ENCODE data around the gene MUC2.

MUC2 gene

DNA sequence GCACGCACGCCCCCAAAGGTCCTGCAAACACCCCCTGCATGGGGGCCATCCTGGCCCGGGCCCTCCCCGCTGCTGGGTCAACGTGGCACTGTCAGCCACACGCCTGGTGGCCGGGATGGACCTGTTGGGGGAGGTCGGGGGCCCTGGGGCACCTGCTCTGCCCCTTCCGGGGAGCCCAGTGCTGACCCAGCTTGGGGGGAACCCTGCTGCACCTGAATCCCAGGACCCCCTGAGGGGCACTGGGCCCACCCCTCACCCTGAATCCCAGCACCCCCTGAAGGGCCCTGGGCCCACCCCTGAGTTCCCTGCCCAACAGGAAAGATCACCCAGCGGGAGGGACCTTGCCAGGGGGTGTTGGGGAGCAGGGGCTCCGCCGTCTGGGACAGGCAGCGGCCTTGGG lies 37.7 kb upstream of the MUC2 start:
- no peak for DNase-seq (ENCODE audit: low spot score)

DNA sequence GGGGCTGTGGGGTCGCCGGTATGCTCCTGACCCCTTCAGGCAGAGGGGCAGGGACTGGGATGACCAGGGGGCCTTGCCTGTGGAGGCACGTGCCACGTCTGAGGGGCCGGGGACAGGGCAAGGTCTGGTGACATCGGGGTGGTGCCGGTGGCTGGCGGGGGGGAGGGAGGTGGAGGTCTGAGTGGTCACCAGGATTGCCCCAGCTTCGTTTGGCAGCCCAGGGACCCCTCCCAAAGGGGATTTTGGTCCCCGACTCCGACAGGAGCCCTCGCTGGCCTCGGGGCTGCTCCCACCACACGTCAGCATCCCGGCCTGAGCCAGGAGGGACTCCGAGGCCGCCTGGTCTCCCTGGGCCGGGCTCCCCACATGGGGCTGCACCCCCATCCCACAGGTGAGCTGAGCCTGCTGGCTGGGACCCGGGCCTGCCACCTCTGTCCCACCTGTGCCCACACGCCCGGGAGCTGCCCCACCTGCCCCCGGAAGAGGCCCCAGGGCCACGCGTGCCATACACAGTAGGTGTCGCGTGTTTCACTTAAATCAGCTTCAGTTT lies 37.1 kb upstream of the MUC2 start:
- no peak for DNase-seq (ENCODE audit: low spot score)

GRCh38 chr11:1038361-1038760 lies 36.3 kb upstream of the MUC2 start:
- DNase-seq (ENCODE audit: low spot score) = no peak

DNA sequence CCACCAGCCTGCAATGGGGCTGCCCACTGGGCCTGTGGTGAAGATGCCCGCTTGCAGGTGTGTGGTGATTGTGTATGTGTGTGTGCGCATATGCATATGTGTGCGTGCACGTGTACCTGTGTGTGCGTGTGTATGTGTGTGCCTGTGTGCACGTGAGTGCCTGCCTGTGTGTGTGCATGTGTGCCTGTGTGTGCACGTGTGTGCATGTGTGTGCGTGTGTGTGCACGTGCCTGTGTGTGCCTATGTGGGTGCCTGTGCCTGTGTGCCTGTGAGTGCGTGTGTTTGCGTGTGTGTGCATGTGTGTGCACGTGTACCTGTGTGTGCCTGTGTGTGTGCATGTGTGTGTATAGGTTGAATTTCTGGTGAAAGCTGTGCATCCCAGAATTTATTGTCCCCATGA lies 35.8 kb upstream of the MUC2 start:
- no peak for DNase-seq (ENCODE audit: low spot score)

GRCh38 chr11:1039481-1040427 lies 34.9 kb upstream of the MUC2 start:
- DNase-seq (ENCODE audit: low spot score) = no peak

DNA sequence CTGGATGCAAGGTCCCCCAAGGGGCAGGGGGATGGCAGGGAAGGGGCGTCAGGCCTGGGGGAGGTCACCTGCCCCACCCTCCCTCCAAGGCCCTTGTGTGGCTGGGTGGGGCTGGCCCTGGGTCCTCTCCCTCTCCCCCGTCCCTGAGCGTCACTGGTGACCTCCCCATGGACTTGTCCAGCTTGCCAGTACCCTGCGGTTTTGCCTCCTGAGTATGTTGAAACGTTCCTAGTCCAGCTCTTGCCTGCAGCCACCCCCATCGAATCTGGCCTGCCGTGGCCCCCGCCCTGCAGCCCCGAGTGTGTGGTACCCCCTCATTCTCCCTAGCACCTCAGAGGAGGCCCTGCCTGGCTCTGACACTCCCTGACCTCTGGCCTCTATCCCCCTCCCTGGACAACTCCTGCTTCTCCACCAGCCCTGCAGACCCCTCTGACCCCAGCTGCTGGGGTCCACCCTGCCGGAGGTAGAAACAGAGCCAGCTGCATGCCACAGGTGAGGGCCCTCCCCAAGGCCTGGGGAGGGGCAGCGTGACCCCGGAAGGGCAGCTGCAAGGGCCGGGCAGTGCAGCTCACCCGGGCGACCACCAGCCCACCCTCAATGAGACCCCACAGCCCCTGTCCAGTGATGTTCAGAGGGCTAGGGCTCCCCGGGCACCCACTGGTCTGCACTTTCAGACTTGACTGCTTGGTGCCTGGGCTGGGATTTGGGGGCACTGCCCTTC lies 34.1 kb upstream of the MUC2 start:
- no peak for DNase-seq (ENCODE audit: low spot score)

- DNase-seq (ENCODE audit: low spot score) = no peak
These were observed 33.6 kb upstream of the MUC2 start for GRCh38 chr11:1041149-1041467.

- DNase-seq (ENCODE audit: low spot score) = no peak
These were observed 33.2 kb upstream of the MUC2 start for GRCh38 chr11:1041471-1041870.

DNA sequence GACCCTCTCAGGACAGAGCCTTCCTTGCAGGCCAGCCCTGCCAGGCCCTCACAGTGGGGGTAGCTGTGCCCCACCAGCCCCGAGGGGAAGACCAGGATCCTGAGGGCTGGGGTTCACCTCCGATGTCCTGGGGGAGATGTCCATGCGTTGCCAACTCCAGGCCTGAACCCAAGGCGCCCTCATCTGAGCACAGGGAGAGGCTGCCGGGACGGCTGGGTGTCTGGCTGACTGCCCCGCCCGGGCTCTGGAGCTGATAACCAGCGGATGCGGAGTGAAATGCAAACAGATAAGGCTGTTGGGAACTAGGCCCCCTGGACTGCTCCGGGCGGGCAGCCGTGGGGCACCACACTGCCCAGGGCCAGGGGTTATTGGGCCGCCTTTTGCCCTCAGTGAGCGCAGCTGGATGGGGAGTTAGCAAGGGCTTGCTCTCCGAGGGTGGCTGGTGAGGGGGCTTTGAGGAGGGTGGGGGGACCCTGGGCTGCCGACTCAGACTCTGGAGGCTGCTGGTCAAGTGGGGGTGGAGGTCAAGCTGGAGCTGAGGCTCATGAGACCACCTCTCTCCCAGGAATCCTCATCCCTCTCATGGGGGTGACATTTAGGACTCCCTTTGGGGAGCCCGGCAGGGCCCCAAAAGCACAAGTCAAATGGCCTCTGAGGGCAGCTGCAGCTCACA lies 32.6 kb upstream of the MUC2 start:
- no peak for DNase-seq (ENCODE audit: low spot score)

DNA sequence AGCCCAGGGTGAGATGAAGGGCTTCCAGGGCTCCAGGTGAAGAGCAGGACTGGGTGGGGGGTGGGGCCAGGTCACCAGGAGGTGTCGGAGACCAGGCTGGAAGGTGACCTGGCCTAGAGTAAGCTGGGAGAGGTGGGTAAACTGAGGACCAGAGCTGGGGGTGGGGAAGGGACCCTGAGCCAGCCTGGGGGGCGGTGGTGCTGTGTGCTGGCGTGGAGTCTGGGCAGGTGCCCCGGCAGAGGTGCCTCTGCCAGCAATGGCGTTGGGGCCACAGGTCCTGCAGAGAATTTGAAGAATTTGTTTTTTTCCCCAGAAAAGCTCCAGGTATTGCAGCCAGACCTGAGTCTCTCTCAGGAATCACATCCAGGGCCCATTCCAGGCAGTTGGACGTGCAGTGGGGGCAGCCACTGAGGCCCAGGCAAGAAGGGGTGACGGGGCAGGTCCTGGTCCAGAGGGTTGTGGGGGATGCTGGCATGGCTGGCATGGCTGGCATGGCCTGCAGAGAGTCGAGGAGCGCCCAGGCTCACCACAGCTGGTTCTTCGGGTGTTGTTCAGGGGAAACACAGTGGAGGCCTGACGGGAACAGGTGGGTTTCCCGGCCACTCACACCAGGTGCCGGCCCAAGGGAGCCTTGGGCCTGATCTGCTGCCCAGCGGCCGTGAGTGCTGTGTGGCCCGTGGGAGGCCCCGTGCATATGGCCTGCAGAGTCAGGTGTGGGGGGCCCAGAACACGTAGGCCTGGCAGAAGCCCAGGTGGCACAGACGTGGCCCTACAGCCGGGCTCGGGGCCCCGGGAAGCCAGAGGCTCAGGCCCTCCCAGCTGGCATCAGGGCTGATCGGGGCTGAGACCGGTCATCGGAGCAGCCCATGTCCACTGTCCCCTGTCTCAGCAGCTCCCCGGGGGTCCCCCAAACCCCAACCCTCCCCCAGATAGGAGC lies 31.8 kb upstream of the MUC2 start:
- no peak for DNase-seq (ENCODE audit: low spot score)

DNA sequence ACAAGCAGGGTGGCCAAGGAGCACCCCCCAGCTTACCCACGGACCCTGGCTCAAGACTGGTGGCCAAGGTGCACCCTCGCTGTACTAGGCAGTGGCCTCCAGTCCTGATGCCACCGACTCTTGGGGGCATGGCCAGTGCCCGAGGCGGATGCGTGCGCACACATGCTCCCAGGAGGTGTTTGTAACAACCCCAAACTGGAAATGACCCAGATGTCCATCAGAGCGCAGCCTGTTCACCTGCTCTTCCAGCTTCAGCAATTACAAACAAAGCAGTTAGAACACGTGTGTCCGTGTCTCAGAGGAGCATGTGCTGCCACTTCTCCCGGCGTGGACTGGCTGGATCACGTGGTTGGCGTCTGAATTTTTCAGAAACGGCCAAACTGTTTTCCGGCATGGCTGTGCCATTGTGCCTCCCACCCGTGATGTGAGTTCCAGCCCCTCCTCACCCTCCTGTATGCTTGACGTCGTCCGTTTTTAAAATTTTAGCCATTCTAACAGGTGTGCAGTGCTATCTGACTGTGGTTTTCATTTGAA lies 31.0 kb upstream of the MUC2 start:
- DNase-seq (ENCODE audit: low spot score) = no peak

GRCh38 chr11:1044160-1044559 lies 30.5 kb upstream of the MUC2 start:
- DNase-seq (ENCODE audit: low spot score) = no peak

DNA sequence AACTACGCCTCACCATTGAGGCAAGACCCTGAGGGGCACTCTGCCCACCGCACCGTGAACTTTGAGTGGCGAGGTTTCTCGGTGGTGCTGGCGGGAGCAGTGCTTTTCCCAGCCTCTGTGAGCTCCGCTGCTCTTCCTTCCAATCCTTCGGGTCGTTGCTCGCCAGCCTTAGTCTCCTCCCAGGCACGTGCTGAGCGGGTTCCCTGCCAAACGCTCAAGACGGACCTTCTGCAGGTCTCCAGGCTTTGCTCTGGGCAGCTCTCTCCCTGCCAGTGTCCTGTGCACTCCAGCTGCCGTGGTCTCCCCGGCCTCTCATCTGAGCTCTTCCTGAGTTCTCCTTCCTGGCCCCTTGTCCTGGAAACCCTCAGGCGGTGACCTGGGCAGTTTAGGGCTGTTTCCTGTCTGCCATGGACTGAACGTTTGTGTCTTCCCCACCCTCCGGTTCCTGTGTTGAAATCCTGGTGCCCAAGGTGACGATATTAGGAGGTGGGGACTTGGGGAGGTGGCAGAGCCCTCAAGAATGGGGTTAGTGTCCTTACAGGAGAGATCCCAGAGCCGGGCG lies 27.0 kb upstream of the MUC2 start:
- no peak for DNase-seq (ENCODE audit: low spot score)

DNA sequence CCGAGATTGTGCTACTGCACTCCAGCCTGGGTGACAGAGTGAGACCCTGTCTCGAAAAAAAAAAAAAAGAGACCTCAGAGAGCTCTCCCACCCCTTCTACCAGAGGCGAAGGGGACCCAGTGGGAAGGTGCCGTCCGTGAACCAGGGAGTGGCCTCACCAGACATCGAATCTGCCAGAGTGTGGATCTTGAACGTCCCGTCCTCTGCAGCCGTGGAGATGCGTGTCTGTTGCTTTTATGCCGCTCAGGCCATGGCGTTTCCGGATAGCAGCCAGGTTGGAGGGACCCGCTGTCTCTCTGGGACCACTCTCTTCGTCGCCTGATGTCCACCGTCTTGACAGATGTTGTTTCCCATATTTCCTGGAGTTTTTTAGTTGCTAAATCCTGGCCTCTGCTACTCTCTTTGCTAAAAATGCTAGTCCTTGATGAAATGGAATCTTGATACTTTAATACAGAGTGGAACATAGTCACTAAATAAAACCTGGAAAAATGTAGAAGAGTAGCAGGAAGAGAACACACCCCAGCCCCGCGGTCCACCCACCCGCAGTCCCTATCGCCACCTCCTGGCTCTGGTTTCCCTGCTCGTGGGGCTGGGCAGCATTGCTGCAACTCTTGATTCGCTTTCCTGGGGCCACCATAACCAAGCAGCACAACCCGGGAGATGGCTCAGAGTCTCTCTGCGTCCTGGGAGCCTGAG lies 26.2 kb upstream of the MUC2 start:
- no peak for DNase-seq (ENCODE audit: low spot score)

- no peak for DNase-seq (ENCODE audit: low spot score)
These were observed 25.6 kb upstream of the MUC2 start for GRCh38 chr11:1049071-1049405.

- no peak for DNase-seq (ENCODE audit: low spot score)
These were observed 25.2 kb upstream of the MUC2 start for GRCh38 chr11:1049431-1049891.

DNA sequence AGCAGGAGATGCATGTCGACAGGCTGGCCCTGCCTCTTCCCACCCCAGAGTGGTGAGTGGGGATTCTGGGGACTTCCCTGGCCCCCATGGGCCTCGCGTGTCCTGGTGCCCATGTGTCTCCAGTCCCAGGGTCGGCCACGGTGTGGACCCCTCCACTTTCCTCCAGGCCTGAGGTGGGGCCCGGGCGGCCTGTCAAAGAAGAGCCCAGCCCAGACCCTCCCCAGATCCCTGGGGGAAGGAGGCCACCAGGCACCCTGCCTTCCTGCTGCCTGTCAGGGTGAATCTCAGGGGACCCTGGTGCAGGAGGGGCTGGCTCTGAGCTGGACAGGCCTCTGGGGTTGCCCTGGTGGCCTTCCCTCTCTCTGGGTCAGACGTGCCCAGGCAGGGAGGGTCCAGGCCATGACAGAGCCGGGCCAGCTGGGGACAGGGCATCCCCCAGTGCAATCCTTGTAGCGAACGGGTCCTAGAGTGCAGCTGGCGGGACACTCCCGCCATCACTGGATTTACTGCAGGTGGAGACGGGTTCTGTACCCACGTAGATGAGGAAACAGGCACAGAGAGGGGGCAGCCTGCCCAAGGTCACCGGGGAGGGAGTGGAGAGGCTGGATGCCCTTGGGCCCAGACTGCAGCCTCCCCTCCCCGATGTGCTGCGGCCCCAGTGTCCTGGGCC lies 24.6 kb upstream of the MUC2 start:
- no peak for DNase-seq (ENCODE audit: low spot score)

DNA sequence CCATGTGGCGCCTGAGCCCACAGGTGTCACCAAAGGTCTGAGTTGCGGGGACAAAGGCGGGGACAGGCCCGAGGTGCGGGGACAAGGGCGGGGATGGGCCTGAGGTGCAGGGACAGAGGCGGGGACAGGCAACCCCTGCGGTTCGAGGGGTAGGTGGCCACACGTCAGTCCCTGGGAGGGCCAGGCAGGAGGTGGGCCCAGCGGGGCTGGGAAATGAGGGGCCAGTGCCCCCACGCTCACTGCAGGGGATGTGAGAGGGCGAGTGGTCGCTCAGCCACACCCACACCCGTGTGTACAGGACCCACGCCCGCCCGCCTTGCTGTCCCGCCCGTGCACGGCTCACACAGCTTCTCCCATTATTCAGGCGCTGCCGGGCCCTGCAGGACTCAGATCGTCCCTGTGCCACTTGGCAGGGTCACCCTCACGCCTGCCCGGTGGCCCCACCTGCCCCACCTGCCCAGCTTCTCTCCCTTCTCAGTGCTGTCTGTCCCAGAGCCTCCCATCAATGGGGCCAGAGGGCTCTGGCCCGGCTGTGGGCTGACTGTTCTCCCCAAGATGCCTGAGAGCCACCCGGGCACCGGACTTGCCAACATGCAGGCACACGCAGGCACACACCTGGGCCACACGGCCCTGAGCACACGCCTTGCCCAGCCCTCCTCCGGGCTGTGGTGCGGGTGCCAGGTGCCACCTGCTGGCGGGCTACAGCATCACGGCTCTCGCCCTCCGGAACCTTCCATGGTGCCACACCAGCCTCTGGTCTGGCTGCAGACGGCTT lies 23.9 kb upstream of the MUC2 start:
- peak; percentile 82 for DNase-seq (ENCODE audit: low spot score)
